NB4 (cell line): ENCODE results near the gene SELENOV.

Experiments
- POLR2A ChIP-seq: IDR thresholded peaks from 2 replicates; pipeline ENCODE4 v1.6.1; 2011; ENCODE audit warnings: mild to moderate bottlenecking; ENCODE audit not compliant: insufficient read length; ENCODE audit errors: extremely low read depth
- TF ChIP-seq, protein P1 (sequence below): IDR thresholded peaks from one replicate; pipeline ENCODE4 v1.5.1; 2012; ENCODE audit warnings: low read depth, low read length

DNA sequence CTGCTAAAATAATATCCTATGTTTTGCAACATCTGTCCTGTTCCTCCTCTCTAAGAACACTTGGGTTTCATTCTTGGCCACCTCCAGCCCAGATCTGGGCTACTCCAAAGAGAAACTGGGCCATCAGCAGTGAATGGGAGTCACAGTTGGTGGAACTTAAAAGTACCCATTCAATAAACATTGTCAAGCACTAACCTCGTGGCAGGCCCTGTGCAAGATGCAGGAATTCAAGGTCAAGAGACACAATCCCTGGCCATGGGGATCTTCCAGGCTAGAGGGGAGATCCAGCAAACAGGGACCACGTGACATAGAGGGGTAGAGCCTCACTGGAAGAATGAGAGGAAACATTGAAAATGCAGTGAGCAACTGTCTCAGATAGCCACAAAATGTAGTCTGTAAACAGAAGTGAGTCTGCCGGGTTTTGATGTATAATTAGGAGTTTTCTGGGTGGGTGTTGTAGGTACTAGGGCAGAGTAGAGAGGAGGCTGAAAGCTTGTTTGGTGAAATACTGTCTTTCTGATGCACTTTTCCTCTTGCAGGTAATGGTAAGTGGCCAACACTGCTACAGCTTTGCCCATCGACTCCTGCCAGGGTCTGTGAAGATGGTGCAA is 39.9 kb downstream of the SELENOV start:
- no peak for TF ChIP-seq POLR2A
- TF ChIP-seq, protein P1, sequence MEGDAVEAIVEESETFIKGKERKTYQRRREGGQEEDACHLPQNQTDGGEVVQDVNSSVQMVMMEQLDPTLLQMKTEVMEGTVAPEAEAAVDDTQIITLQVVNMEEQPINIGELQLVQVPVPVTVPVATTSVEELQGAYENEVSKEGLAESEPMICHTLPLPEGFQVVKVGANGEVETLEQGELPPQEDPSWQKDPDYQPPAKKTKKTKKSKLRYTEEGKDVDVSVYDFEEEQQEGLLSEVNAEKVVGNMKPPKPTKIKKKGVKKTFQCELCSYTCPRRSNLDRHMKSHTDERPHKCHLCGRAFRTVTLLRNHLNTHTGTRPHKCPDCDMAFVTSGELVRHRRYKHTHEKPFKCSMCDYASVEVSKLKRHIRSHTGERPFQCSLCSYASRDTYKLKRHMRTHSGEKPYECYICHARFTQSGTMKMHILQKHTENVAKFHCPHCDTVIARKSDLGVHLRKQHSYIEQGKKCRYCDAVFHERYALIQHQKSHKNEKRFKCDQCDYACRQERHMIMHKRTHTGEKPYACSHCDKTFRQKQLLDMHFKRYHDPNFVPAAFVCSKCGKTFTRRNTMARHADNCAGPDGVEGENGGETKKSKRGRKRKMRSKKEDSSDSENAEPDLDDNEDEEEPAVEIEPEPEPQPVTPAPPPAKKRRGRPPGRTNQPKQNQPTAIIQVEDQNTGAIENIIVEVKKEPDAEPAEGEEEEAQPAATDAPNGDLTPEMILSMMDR, result no peak
